ENCODE results near the gene ZNF766. TPM values are rescaled to one million over a fixed set of nuclear protein-coding genes. Genes with fewer than 3 reads are reported as not detected.
A peak's percentile ranks its signal among the peaks of the same experiment; 100 is the strongest.
"Not testable (repeated sequence)": the region's sequence is repeated elsewhere in the genome, so short reads cannot be mapped to it uniquely, and the experiment has no call there.

The ZNF766 gene
- total RNA-seq, 1 donor from 2014 or later = 33.0 TPM

DNA sequence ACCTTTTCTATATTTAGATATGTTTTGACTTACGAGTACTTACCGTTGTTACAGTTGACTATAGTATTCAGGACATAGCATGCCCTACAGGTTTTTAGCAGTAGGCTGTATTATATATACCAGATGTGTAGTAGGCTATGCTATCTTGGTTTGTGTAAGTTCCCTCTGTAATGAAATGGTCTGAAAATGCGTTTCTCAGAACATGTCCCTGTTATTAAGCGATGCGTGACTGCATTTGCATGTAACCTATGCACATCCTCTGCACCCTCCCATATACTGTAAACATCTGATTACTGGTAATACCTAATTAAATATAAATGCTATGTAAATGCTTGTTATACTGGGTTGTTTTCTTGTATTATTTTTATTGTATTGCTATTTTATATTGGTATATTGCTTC, 6.6 kb downstream of the ZNF766 start:
- CTCF ChIA-PET = no interaction called here
- intact Hi-C loops (cut with micrococcal nuclease) = no loop called here
- Mint-ChIP-seq H3K27ac (no peak overlapping the region), H3K4me3 (no peak overlapping the region), H3K27me3 (no peaks in the 10 kb centered on the region), H3K9me3 (peaks cover 3% of the 10 kb centered on the region), H3K4me1 (peaks cover 71% of the 10 kb centered on the region), H3K36me3 (ENCODE audit: low read depth) (peaks cover 70% of the 10 kb centered on the region)
- ATAC-seq (ENCODE audit: low read depth) = no peak
- DNase-seq = no peak
- TF ChIP-seq, protein P1, sequence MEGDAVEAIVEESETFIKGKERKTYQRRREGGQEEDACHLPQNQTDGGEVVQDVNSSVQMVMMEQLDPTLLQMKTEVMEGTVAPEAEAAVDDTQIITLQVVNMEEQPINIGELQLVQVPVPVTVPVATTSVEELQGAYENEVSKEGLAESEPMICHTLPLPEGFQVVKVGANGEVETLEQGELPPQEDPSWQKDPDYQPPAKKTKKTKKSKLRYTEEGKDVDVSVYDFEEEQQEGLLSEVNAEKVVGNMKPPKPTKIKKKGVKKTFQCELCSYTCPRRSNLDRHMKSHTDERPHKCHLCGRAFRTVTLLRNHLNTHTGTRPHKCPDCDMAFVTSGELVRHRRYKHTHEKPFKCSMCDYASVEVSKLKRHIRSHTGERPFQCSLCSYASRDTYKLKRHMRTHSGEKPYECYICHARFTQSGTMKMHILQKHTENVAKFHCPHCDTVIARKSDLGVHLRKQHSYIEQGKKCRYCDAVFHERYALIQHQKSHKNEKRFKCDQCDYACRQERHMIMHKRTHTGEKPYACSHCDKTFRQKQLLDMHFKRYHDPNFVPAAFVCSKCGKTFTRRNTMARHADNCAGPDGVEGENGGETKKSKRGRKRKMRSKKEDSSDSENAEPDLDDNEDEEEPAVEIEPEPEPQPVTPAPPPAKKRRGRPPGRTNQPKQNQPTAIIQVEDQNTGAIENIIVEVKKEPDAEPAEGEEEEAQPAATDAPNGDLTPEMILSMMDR (IDR thresholded peaks at IDR 0.05) = no peak
- POLR2A ChIA-PET = no interaction called here

DNA sequence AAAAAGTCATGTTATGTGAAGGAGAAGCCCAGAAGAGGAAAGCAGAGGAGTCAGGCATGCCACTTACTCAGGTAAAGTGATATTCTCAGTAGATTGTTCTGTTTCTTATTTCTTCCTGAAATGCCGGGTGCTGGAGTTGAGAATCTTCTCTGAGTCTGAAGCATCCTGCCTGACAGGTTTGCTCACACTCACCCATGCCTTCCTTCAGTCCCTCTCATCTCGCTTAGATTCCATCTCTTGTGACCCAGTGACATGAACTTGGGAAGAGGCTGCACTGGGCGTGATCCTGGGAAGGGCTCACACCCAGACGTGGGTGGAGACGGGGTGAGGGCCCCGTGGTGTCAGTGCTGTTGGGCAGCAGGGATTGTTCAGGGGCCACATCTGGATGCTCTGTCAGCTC, 8.1 kb downstream of the ZNF766 start:
- TF ChIP-seq, protein P1 (IDR thresholded peaks at IDR 0.05) = no peak
- Mint-ChIP-seq H3K27ac (peak overlapping the region; percentile 35), H3K36me3 (ENCODE audit: low read depth) (peaks cover 70% of the 10 kb centered on the region), H3K4me1 (peaks cover 64% of the 10 kb centered on the region), H3K4me3 (no peak overlapping the region), H3K27me3 (no peaks in the 10 kb centered on the region), H3K9me3 (peaks cover 3% of the 10 kb centered on the region)
- intact Hi-C loops (cut with micrococcal nuclease) = no loop called here
- DNase-seq (no peak), ATAC-seq (ENCODE audit: low read depth) (no peak)
- POLR2A ChIA-PET = interaction anchor here (0.7 kb wide), 1 partner anchor 685 kb away, joined by 3 read pairs; the partner anchor contains the start of gene ZNF816
- CTCF ChIA-PET = no interaction called here

DNA sequence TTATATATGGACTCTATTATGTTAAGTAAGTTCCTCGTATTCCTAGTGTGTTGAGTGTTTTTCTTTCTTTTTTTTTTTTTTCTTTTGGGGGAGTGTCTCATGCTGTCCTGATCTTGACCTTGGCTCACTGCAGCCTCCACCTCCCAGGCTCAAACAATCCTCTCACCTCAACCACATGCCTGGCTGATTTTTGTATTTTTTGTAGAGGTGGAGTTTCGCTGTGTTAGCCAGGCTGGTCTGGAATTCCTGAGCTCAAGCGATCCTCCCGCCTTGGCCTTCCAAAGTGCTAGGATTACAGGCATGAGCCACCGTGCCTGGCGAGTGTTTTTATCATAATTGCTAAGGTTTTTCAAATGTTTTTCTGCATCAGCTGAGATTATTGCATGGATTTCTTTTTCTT, 16.9 kb downstream of the ZNF766 start:
- TF ChIP-seq, protein P1 (IDR thresholded peaks at IDR 0.05) = no peak
- Mint-ChIP-seq H3K4me3 (no peak overlapping the region), H3K4me1 (peaks cover 3% of the 10 kb centered on the region), H3K36me3 (ENCODE audit: low read depth) (peaks cover 88% of the 10 kb centered on the region), H3K27ac (no peak overlapping the region), H3K9me3 (peaks cover 11% of the 10 kb centered on the region), H3K27me3 (no peaks in the 10 kb centered on the region)
- ChIA-PET POLR2A (no interaction called here), CTCF (no interaction called here)
- intact Hi-C loops (cut with micrococcal nuclease) = no loop called here
- no peak for DNase-seq
- ATAC-seq (ENCODE audit: low read depth) = no peak

DNA sequence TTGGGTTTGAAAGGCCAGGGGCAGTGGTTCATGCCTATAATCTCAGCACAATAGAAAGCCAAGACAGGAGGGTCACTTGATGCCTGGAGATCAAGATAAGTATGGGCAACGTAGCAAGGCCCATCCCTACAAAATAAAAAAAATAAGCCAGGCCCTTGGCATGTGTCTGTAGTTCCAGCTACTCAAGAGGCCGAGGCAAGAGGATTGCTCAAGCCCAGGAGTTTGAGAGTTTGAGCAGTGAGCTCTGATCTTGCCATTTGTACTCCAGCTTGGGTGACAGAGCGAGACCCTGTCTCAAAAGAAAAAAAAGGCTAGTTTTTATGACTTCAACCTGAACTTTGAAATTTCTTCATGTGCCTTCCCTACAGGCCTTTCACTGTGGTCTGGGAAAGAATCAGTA, 22.4 kb downstream of the ZNF766 start:
- Mint-ChIP-seq H3K36me3 (ENCODE audit: low read depth) (peaks cover 45% of the 10 kb centered on the region), H3K9me3 (peaks cover 10% of the 10 kb centered on the region), H3K4me1 (peaks cover 5% of the 10 kb centered on the region), H3K27ac (no peak overlapping the region), H3K4me3 (no peak overlapping the region), H3K27me3 (no peaks in the 10 kb centered on the region)
- CTCF ChIA-PET = no interaction called here
- no peak for ATAC-seq (ENCODE audit: low read depth)
- TF ChIP-seq, protein P1 (IDR thresholded peaks at IDR 0.05) = no peak
- no peak for DNase-seq
- POLR2A ChIA-PET = no interaction called here
- intact Hi-C loops (cut with micrococcal nuclease) = loop anchor here (10.0 kb wide), 1 partner anchor 1043 kb away; the partner anchor contains the start of gene ZNF845

DNA sequence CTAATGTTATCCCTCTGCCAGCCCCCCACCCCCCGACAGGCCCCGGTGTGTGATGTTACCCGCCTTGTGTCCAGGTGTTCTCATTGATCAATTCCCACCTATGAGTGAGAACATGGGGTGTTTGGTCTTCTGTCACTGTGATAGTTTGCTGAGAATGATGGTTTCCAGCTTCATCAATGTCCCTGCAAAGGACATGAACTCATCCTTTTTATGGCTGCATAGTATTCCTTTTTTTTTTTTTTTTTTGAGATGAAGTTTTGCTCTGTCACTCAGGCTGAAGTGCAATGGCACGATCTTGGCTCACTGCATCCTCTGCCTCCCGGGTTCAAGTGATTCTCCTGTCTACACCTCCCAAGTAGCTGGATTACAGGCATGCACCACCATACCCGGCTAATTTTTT, 23.6 kb downstream of the ZNF766 start:
- Mint-ChIP-seq H3K36me3 (ENCODE audit: low read depth) (peaks cover 43% of the 10 kb centered on the region), H3K4me1 (peaks cover 13% of the 10 kb centered on the region)
- CTCF ChIA-PET; POLR2A ChIA-PET; H3K27me3 Mint-ChIP-seq; H3K9me3 Mint-ChIP-seq; DNase-seq; ATAC-seq (ENCODE audit: low read depth); H3K4me3 Mint-ChIP-seq; H3K27ac Mint-ChIP-seq: not testable (repeated sequence)
- intact Hi-C loops (cut with micrococcal nuclease) = loop anchor here (10.0 kb wide), 1 partner anchor 1042 kb away; the partner anchor contains the start of gene ZNF845

DNA sequence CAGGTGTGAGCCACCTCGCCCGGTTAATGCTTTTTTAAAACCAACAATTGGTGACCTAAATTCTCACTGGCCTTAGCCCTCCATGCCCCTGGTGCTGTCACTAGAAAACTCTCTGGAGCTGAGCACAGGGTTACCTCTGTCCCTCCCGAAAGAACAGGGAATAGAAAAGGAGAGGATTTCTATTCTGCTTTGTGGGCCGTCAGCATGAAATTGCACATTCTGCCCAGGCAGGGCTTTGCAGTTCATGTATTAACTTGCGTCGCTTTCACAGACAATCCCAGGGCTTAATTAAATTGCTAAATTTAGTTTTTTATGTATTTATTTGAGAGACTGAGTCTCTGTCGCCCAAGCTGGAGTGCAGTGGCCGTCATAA, 27.0 kb downstream of the ZNF766 start:
- POLR2A ChIA-PET = interaction anchor here (1.1 kb wide), 1 partner anchor 27 kb away, joined by 6 read pairs; the partner anchor contains the start of gene ZNF766
- ATAC-seq (ENCODE audit: low read depth) = no peak

More for the DNA sequence above, 27.0 kb downstream of the ZNF766 start:
- TF ChIP-seq, protein P1 (IDR thresholded peaks at IDR 0.05) = no peak
- no peaks in the 10 kb centered on the region for H3K27me3 Mint-ChIP-seq
- H3K9me3 Mint-ChIP-seq = peaks cover 18% of the 10 kb centered on the region
- peak overlapping the region; percentile 56 for H3K27ac Mint-ChIP-seq
- CTCF ChIA-PET = no interaction called here
- intact Hi-C loops (cut with micrococcal nuclease) = loop anchor here (1.0 to 10.0 kb wide), 5 partner anchors 40 to 1038 kb away; partner anchors contain the start of genes ZNF528, ZNF610, ZNF808 and ZNF845
- H3K4me3 Mint-ChIP-seq = peak overlapping the region; percentile 86
- DNase-seq = no peak
- H3K4me1 Mint-ChIP-seq = peaks cover 21% of the 10 kb centered on the region
- H3K36me3 Mint-ChIP-seq (ENCODE audit: low read depth) = peaks cover 47% of the 10 kb centered on the region
